Endothelial cell (in vitro differentiated cells): ENCODE results near the gene SYNGR1. TPM values are rescaled to one million over a fixed set of nuclear protein-coding genes. Genes with fewer than 3 reads are reported as not detected.
"Not testable (repeated sequence)": the region's sequence is repeated elsewhere in the genome, so short reads cannot be mapped to it uniquely, and the experiment has no call there.

Experiments used
- DNase-seq: peaks from one replicate; pipeline ENCODE4 v3.0.0; 2021; ENCODE audit warnings: low spot score
- H3K27ac Mint-ChIP-seq: one replicate; pipeline ENCODE4 v1.8.0; 2021; ENCODE audit warnings: mixed read lengths, inconsistent platforms; ENCODE audit not compliant: unreplicated experiment
- H3K27me3 Mint-ChIP-seq: one replicate; pipeline ENCODE4 v1.8.0; 2021; ENCODE audit warnings: mild to moderate bottlenecking, moderate library complexity, mixed read lengths, inconsistent platforms; ENCODE audit not compliant: unreplicated experiment
- H3K36me3 Mint-ChIP-seq: one replicate; pipeline ENCODE4 v1.8.0; 2021; ENCODE audit warnings: mild to moderate bottlenecking, low read depth, mixed read lengths, inconsistent platforms; ENCODE audit not compliant: unreplicated experiment
- H3K4me1 Mint-ChIP-seq: one replicate; pipeline ENCODE4 v1.8.0; 2021; ENCODE audit warnings: mild to moderate bottlenecking, mixed read lengths, inconsistent platforms; ENCODE audit not compliant: unreplicated experiment
- H3K4me3 Mint-ChIP-seq: one replicate; pipeline ENCODE4 v1.8.0; 2021; ENCODE audit warnings: mild to moderate bottlenecking, mixed read lengths, inconsistent platforms; ENCODE audit not compliant: unreplicated experiment
- H3K9me3 Mint-ChIP-seq: one replicate; pipeline ENCODE4 v1.8.0; 2021; ENCODE audit warnings: mixed read lengths, inconsistent platforms; ENCODE audit not compliant: unreplicated experiment
- CTCF ChIP-seq: fragments of 200-600 bp; sonication (generic); IDR thresholded peaks from one replicate; pipeline ENCODE4 v1.5.0; 2021; ENCODE audit warnings: antibody characterized with exemption; ENCODE audit not compliant: unreplicated experiment
- total RNA-seq: library from RNA; stranded (reverse); fragmentation: NEBNext Ultra II Directional; extraction: Animal tissue kit (Norgen Biotek cat#: 25700); gene quantifications from one replicate; pipeline ENCODE4 v1.2.1, GENCODE V29; 2021; ENCODE audit not compliant: unreplicated experiment

Gene SYNGR1
- total RNA-seq, 1 donor from 2014 or later: 2.9 TPM

GRCh38 chr22:39353346-39353745 is 3.6 kb downstream of the SYNGR1 start:
- no peak overlapping the region for H3K4me3 Mint-ChIP-seq
- no peak for TF ChIP-seq CTCF
- H3K4me1 Mint-ChIP-seq: peaks cover 7% of the 10 kb centered on the region
- H3K27ac Mint-ChIP-seq: no peak overlapping the region
- H3K27me3 Mint-ChIP-seq: peaks cover 2% of the 10 kb centered on the region
- H3K36me3 Mint-ChIP-seq: no peaks in the 10 kb centered on the region
- DNase-seq: no peak
- H3K9me3 Mint-ChIP-seq: no peaks in the 10 kb centered on the region

GRCh38 chr22:39355080-39355479 is 5.3 kb downstream of the SYNGR1 start:
- no peak for DNase-seq
- no peak for TF ChIP-seq CTCF
- no peaks in the 10 kb centered on the region for H3K36me3 Mint-ChIP-seq
- no peak overlapping the region for H3K4me3 Mint-ChIP-seq
- H3K9me3 Mint-ChIP-seq: no peaks in the 10 kb centered on the region
- H3K4me1 Mint-ChIP-seq: no peaks in the 10 kb centered on the region
- no peak overlapping the region for H3K27ac Mint-ChIP-seq
- peaks cover 4% of the 10 kb centered on the region for H3K27me3 Mint-ChIP-seq

- DNase-seq, H3K27me3 Mint-ChIP-seq, H3K27ac Mint-ChIP-seq, H3K4me1 Mint-ChIP-seq, H3K4me3 Mint-ChIP-seq, H3K36me3 Mint-ChIP-seq, H3K9me3 Mint-ChIP-seq: not testable (repeated sequence)
Observed at GRCh38 chr22:39355805-39356204, 6.0 kb downstream of the SYNGR1 start.

- no peaks in the 10 kb centered on the region for H3K36me3 Mint-ChIP-seq
- TF ChIP-seq CTCF: no peak
- H3K4me1 Mint-ChIP-seq: no peaks in the 10 kb centered on the region
- peaks cover 11% of the 10 kb centered on the region for H3K27me3 Mint-ChIP-seq
- no peaks in the 10 kb centered on the region for H3K9me3 Mint-ChIP-seq
- no peak for DNase-seq
- H3K4me3 Mint-ChIP-seq: no peak overlapping the region
- H3K27ac Mint-ChIP-seq: no peak overlapping the region
Observed at GRCh38 chr22:39356464-39356863, 6.7 kb downstream of the SYNGR1 start.

- not testable (repeated sequence) for H3K36me3 Mint-ChIP-seq, H3K4me3 Mint-ChIP-seq, H3K4me1 Mint-ChIP-seq, H3K9me3 Mint-ChIP-seq, H3K27ac Mint-ChIP-seq, DNase-seq
- peaks cover 11% of the 10 kb centered on the region for H3K27me3 Mint-ChIP-seq
Observed at GRCh38 chr22:39357110-39358108, 7.6 kb downstream of the SYNGR1 start.

GRCh38 chr22:39358197-39358596 is 8.4 kb downstream of the SYNGR1 start:
- not testable (repeated sequence) for DNase-seq, H3K27ac Mint-ChIP-seq, H3K4me3 Mint-ChIP-seq, H3K36me3 Mint-ChIP-seq, H3K9me3 Mint-ChIP-seq, H3K4me1 Mint-ChIP-seq
- peaks cover 13% of the 10 kb centered on the region for H3K27me3 Mint-ChIP-seq
